B cell (primary cell): Measurements from ENCODE around the gene URAD. TPM values are rescaled to one million over a fixed set of nuclear protein-coding genes. Genes with fewer than 3 reads are reported as not detected.

Source experiments
- ATAC-seq: fragments of 200-7000 bp; cut with Tn5 transposase; one replicate; pipeline ENCODE4 v1.10.0; 2021; ENCODE audit warnings: low read depth, mild to moderate bottlenecking, moderate number of reproducible peaks, moderate library complexity
- CTCF ChIA-PET: fragments of 350-600 bp; sonication (Branson Sonifier 250); formaldehyde crosslinking; loops from one replicate; lab custom pipeline; 2021; ENCODE audit warnings: antibody characterized with exemption, inconsistent platforms; lab: Charles Lee
- POLR2A ChIA-PET: fragments of 350-600 bp; sonication (Branson Sonifier 250); formaldehyde crosslinking; loops from one replicate; lab custom pipeline; 2021; ENCODE audit warnings: antibody characterized with exemption; lab: Charles Lee
- DNase-seq: peaks from one replicate; pipeline ENCODE4 v3.0.0; 2013
- H2AFZ ChIP-seq: 2 replicates; pipeline ENCODE4 v1.6.1; 2012; ENCODE audit warnings: mild to moderate bottlenecking, low read depth, low read length; ENCODE audit not compliant: insufficient read depth, poor library complexity, severe bottlenecking
- H3K27ac ChIP-seq, 2 donors: 1 replicate in 1 of 2; 2 replicates in 1 of 2; pipeline ENCODE4 v1.5.1; 2012 to 2013; ENCODE audit warnings: low read length in 2 of 2, mild to moderate bottlenecking in 2 of 2, moderate library complexity in 1 of 2
- H3K27me3 ChIP-seq, 4 experiments: fragments of 200-600 bp in 1 of 4; sonication (generic) in 1 of 4; replicated peaks in 1 of 4; 1 replicate in 2 of 4; 2 replicates in 2 of 4; pipeline versions ENCODE4 v1.6.1 to v1.7.0; 2013 to 2016; ENCODE audit warnings: low read length in 3 of 4, mild to moderate bottlenecking in 2 of 4, mixed read lengths in 1 of 4, moderate library complexity in 1 of 4; ENCODE audit not compliant: insufficient read depth in 4 of 4, control insufficient read depth in 3 of 4; ENCODE audit errors: control extremely low read depth in 1 of 4
- H3K36me3 ChIP-seq, 2 experiments: replicated peaks in 1 of 2; 1 replicate in 1 of 2; 2 replicates in 1 of 2; pipeline versions ENCODE4 v1.6.1 to v1.7.1; 2013; ENCODE audit warnings: low read length in 1 of 2; ENCODE audit not compliant: insufficient read depth in 2 of 2, control insufficient read depth in 1 of 2; ENCODE audit errors: control extremely low read depth in 1 of 2, extremely low read depth in 1 of 2
- H3K4me1 ChIP-seq, 2 donors: fragments of 200-600 bp in 1 of 2; sonication (generic) in 1 of 2; 1 replicate in 1 of 2; 2 replicates in 1 of 2; pipeline versions ENCODE4 v1.5.1 to v1.6.1; 2013 to 2017; ENCODE audit warnings: low read length in 2 of 2; ENCODE audit not compliant: control insufficient read depth in 2 of 2, insufficient read depth in 2 of 2
- H3K4me2 ChIP-seq: replicated peaks from 2 replicates; pipeline ENCODE3; 2012; ENCODE audit warnings: mild to moderate bottlenecking, low read depth, low read length; ENCODE audit not compliant: poor library complexity, severe bottlenecking
- H3K4me3 ChIP-seq, 5 experiments: fragments of 200-600 bp in 1 of 5; sonication (generic) in 1 of 5; 1 replicate in 3 of 5; 2 replicates in 2 of 5; pipeline versions ENCODE4 v1.5.1 to v1.7.0; 2011 to 2016; ENCODE audit warnings: low read length in 4 of 5, mild to moderate bottlenecking in 4 of 5, low read depth in 2 of 5, control low read depth in 1 of 5, moderate library complexity in 1 of 5; ENCODE audit not compliant: insufficient read depth in 1 of 5; ENCODE audit errors: control extremely low read depth in 1 of 5, extremely low read depth in 1 of 5
- H3K79me2 ChIP-seq: fragments of 200-600 bp; sonication (generic); one replicate; pipeline ENCODE4 v1.6.0; 2016; ENCODE audit warnings: low read length; ENCODE audit not compliant: control insufficient read depth, insufficient read depth
- H3K9ac ChIP-seq: fragments of 200-600 bp; sonication (generic); 2 replicates; pipeline ENCODE4 v1.6.1; 2017; ENCODE audit warnings: mild to moderate bottlenecking, low read length, moderate library complexity
- H3K9me3 ChIP-seq, 3 donors: one replicate each; pipeline versions ENCODE4 v1.6.1 to v1.7.1; 2013; ENCODE audit warnings: low read length in 2 of 3; ENCODE audit not compliant: control insufficient read depth in 2 of 3, insufficient read depth in 1 of 3; ENCODE audit errors: control extremely low read depth in 1 of 3
- H4K20me1 ChIP-seq: 2 replicates; pipeline ENCODE4 v1.6.0; 2012; ENCODE audit warnings: mild to moderate bottlenecking, low read length; ENCODE audit not compliant: insufficient read depth, control insufficient read depth, poor library complexity, severe bottlenecking
- H3K27ac Mint-ChIP-seq: one replicate; pipeline ENCODE4 v1.8.0; 2021; ENCODE audit warnings: mixed read lengths
- H3K27me3 Mint-ChIP-seq: one replicate; pipeline ENCODE4 v1.8.0; 2021; ENCODE audit warnings: mixed read lengths
- H3K4me1 Mint-ChIP-seq: one replicate; pipeline ENCODE4 v1.8.0; 2021; ENCODE audit warnings: mixed read lengths
- H3K4me3 Mint-ChIP-seq: one replicate; pipeline ENCODE4 v1.8.0; 2021; ENCODE audit warnings: mixed read lengths
- H3K9me3 Mint-ChIP-seq: one replicate; pipeline ENCODE4 v1.8.0; 2022; ENCODE audit warnings: mixed read lengths; ENCODE audit not compliant: insufficient read depth
- EZH2 ChIP-seq: IDR thresholded peaks from 2 replicates; pipeline ENCODE4 v1.6.1; 2012; ENCODE audit warnings: borderline replicate concordance, low read depth, mild to moderate bottlenecking, moderate library complexity, low read length; ENCODE audit not compliant: insufficient read depth, poor library complexity, severe bottlenecking
- WGBS: methylation state at CpG from one replicate; pipeline ENCODE4 v1.1.5; 2013; ENCODE audit warnings: missing lambda C conversion rate; ENCODE audit not compliant: insufficient coverage; 5-methylcytosine and 5-hydroxymethylcytosine counted together
- intact Hi-C: fragments of 100-400 bp; cut with micrococcal nuclease; formaldehyde crosslinking; loops from one replicate; pipeline ENCODE4 v1.10.0; 2022
- polyA plus RNA-seq: library from polyadenylated mRNA; depleted of rRNA; stranded (reverse); fragments of >200 nt; gene quantifications from 2 replicates; pipeline ENCODE4 v1.2.3, GENCODE V29; 2012
- total RNA-seq, 2 donors: library from RNA; stranded (reverse); fragments of 120-200 nt in 1 of 2; gene quantifications; 1 replicate in 1 of 2; 2 replicates in 1 of 2; pipeline versions ENCODE4 v1.2.3 to v1.2.4, GENCODE V29; 2013 to 2022
- TF ChIP-seq, protein P1 (sequence below): fragments of 200-600 bp; IDR thresholded peaks from one replicate; pipeline ENCODE4 v1.8.0; 2022; ENCODE audit warnings: antibody characterized with exemption, mild to moderate bottlenecking

The URAD gene
- total and polyA plus RNA-seq, 2 donors (not counting 1 experiment from before 2014, with no cell fraction given), result not detected

GRCh38 chr13:27956576-27957300 lies 31.8 kb downstream of the URAD start:
- CTCF ChIA-PET, result interaction anchor here (1.1 to 2.9 kb wide), 6 partner anchors 19 to 130 kb away, joined by 3 to 8 read pairs (median 3); no protein-coding TSS in a partner anchor
- peaks cover 0 to 81% (median 66%) of the 10 kb centered on the region in 4 experiments for H3K27me3 ChIP-seq
- Mint-ChIP-seq H3K27me3 (peaks cover 75% of the 10 kb centered on the region), H3K27ac (no peak overlapping the region), H3K4me3 (no peak overlapping the region), H3K9me3 (no peaks in the 10 kb centered on the region), H3K4me1 (peaks cover 28% of the 10 kb centered on the region)
- no peak overlapping the region for H2AFZ ChIP-seq
- H3K4me1 ChIP-seq, result peaks cover 36 to 45% of the 10 kb centered on the region in 2 donors
- POLR2A ChIA-PET, result no interaction called here
- TF ChIP-seq EZH2, result no peak
- TF ChIP-seq, protein P1, sequence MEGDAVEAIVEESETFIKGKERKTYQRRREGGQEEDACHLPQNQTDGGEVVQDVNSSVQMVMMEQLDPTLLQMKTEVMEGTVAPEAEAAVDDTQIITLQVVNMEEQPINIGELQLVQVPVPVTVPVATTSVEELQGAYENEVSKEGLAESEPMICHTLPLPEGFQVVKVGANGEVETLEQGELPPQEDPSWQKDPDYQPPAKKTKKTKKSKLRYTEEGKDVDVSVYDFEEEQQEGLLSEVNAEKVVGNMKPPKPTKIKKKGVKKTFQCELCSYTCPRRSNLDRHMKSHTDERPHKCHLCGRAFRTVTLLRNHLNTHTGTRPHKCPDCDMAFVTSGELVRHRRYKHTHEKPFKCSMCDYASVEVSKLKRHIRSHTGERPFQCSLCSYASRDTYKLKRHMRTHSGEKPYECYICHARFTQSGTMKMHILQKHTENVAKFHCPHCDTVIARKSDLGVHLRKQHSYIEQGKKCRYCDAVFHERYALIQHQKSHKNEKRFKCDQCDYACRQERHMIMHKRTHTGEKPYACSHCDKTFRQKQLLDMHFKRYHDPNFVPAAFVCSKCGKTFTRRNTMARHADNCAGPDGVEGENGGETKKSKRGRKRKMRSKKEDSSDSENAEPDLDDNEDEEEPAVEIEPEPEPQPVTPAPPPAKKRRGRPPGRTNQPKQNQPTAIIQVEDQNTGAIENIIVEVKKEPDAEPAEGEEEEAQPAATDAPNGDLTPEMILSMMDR, result no peak
- H3K9me3 ChIP-seq, result peaks cover 0 to 19% (median 0%) of the 10 kb centered on the region in 3 donors
- WGBS, result no CpG with 5 or more reads among the region's 5 CpGs
- no peaks in the 10 kb centered on the region for H3K79me2 ChIP-seq
- no peak overlapping the region for H3K4me2 ChIP-seq
- no peak overlapping the region for H3K9ac ChIP-seq
- DNase-seq (no peak), ATAC-seq (no peak)
- no peak overlapping the region for H3K27ac ChIP-seq
- intact Hi-C loops, result loop anchor here (10.0 kb wide), 1 partner anchor 582 kb away; no protein-coding TSS in a partner anchor
- no peaks in the 10 kb centered on the region for H4K20me1 ChIP-seq
- H3K4me3 ChIP-seq, result no peak overlapping the region
- H3K36me3 ChIP-seq, result no peaks in the 10 kb centered on the region
